ENCODE results near the gene SPAG17. TPM values are rescaled to one million over a fixed set of nuclear protein-coding genes. Genes with fewer than 3 reads are reported as not detected.

The SPAG17 gene
- total RNA-seq, 1 donor from 2014 or later = 0.30 TPM

DNA sequence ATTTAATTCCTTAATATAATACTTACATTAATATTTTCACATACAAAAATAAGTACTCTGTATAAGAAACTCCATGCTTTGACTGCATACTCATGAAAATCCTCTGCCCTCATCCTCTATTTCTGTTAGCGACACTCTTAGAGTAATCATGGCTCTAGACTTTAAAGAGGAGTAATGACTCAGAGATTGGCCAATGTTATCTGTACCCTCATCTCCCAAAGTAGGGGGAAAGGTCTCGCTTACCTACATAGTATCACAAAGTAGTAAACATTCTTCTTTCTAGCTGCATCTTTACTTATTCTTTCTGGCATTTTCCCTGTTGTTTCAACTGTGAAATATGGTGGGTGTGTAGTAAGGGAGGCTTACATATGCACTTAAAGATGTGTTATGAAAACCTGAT, 29.8 kb upstream of the SPAG17 start:
- DNase-seq (ENCODE audit: low spot score) = no peak
- Mint-ChIP-seq H3K4me3 (ENCODE audit: unreplicated experiment) (no peak overlapping the region), H3K4me1 (ENCODE audit: low read depth) (no peaks in the 10 kb centered on the region), H3K27me3 (ENCODE audit: low read depth) (no peaks in the 10 kb centered on the region), H3K36me3 (ENCODE audit: low read depth) (no peaks in the 10 kb centered on the region), H3K27ac (ENCODE audit: unreplicated experiment) (no peak overlapping the region), H3K9me3 (ENCODE audit: low read depth) (no peaks in the 10 kb centered on the region)
- TF ChIP-seq, protein P1, sequence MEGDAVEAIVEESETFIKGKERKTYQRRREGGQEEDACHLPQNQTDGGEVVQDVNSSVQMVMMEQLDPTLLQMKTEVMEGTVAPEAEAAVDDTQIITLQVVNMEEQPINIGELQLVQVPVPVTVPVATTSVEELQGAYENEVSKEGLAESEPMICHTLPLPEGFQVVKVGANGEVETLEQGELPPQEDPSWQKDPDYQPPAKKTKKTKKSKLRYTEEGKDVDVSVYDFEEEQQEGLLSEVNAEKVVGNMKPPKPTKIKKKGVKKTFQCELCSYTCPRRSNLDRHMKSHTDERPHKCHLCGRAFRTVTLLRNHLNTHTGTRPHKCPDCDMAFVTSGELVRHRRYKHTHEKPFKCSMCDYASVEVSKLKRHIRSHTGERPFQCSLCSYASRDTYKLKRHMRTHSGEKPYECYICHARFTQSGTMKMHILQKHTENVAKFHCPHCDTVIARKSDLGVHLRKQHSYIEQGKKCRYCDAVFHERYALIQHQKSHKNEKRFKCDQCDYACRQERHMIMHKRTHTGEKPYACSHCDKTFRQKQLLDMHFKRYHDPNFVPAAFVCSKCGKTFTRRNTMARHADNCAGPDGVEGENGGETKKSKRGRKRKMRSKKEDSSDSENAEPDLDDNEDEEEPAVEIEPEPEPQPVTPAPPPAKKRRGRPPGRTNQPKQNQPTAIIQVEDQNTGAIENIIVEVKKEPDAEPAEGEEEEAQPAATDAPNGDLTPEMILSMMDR (IDR thresholded peaks at IDR 0.05) = no peak

DNA sequence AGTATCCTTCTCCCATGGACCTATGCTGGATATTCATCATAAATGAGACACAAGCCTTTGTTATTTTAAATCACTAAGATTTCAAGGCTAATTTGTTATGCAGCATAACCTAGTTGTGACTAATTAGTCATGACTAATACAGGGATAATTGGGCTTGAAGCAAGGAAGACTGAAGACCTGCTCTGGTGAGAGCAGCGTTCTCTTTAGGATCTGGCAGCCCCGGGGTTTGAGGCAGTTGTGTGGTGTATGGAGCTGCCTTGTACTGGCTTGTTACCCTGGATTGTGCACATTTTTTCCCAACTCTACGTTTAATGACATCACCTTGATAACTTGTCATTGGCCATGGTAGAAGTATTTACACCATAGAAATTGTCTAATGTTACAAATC, 25.7 kb upstream of the SPAG17 start:
- Mint-ChIP-seq H3K4me3 (ENCODE audit: unreplicated experiment) (no peak overlapping the region), H3K4me1 (ENCODE audit: low read depth) (peaks cover 9% of the 10 kb centered on the region), H3K27ac (ENCODE audit: unreplicated experiment) (no peak overlapping the region), H3K9me3 (ENCODE audit: low read depth) (no peaks in the 10 kb centered on the region), H3K27me3 (ENCODE audit: low read depth) (no peaks in the 10 kb centered on the region), H3K36me3 (ENCODE audit: low read depth) (no peaks in the 10 kb centered on the region)
- no peak for DNase-seq (ENCODE audit: low spot score)
- TF ChIP-seq, protein P1 (IDR thresholded peaks at IDR 0.05) = no peak

DNA sequence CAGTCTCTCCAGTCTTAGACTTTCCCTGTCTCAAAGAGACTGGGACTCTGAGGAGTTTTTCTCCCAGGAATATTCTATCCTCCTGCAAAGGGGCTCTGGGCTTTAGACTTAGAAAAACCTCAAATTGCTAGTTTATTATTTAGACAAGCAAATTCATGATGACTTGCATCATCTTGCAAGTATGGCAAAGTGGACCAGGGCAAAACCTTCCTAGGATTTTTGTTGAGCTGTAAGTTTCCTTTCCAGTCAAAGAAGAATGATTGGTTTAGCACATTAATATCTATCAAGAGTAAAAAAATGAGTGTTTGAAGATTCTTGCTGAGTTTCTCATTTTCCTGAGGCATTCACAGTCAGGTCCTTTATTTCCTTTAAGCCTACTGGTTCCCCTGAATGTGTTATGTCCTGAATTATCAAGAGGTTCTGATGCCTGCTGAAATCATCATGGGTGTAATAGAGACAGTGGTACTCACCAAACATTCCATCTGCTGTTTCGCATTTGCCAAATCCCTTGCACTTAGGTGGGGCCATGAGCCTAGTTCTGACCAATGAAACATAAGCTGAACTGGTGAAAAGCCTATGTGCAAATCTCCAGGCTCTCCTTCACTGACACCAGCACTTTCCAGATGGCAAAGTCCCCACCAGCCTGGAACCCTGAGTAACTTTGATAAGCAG, 25.2 kb upstream of the SPAG17 start:
- Mint-ChIP-seq H3K27ac (ENCODE audit: unreplicated experiment) (no peak overlapping the region), H3K27me3 (ENCODE audit: low read depth) (no peaks in the 10 kb centered on the region), H3K4me1 (ENCODE audit: low read depth) (peaks cover 9% of the 10 kb centered on the region), H3K9me3 (ENCODE audit: low read depth) (no peaks in the 10 kb centered on the region), H3K36me3 (ENCODE audit: low read depth) (no peaks in the 10 kb centered on the region), H3K4me3 (ENCODE audit: unreplicated experiment) (no peak overlapping the region)
- no peak for DNase-seq (ENCODE audit: low spot score)
- TF ChIP-seq, protein P1 (IDR thresholded peaks at IDR 0.05) = no peak

DNA sequence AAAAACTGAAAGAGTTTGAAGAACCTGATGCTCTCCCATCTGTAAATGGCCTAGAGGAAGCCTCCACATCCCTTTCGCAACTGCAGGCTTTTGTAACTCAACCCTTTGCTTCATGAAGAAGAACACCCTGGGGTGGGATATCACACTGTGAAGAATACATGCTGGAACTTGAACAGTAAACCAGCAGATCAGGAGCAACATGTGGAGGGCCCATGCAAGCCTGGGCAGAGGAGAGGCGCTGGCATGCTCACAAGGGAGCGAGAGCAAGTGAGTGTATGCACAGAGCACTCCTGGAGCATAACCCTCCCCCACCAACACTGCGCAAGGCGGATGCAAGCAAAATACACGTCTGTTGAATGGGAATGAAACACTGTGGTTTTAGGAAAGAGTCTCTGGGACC, 24.6 kb upstream of the SPAG17 start:
- Mint-ChIP-seq H3K4me3 (ENCODE audit: unreplicated experiment) (no peak overlapping the region), H3K27me3 (ENCODE audit: low read depth) (no peaks in the 10 kb centered on the region), H3K9me3 (ENCODE audit: low read depth) (no peaks in the 10 kb centered on the region), H3K36me3 (ENCODE audit: low read depth) (no peaks in the 10 kb centered on the region), H3K4me1 (ENCODE audit: low read depth) (peaks cover 10% of the 10 kb centered on the region), H3K27ac (ENCODE audit: unreplicated experiment) (no peak overlapping the region)
- TF ChIP-seq, protein P1 (IDR thresholded peaks at IDR 0.05) = no peak
- DNase-seq (ENCODE audit: low spot score) = no peak

DNA sequence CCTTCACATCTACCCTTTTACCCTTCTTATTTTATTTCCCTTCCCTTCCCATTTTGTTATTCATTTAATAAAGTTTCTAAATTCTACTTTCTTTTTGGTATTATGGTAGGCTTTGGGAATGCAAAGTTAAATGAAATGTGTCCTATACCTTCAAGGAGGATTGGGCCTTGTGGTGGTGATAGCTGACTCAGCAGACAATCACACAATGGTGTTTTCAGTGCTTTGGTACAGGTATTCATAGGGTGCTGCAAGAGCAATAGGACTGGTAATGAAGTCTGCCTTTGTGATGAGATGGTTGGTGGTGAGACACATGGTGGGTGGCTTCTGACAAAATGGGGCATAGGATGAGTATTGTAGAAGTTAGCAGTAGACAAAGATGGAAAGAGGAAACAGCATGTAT, 21.9 kb upstream of the SPAG17 start:
- no peaks in the 10 kb centered on the region for H3K9me3 Mint-ChIP-seq (ENCODE audit: low read depth)
- H3K4me1 Mint-ChIP-seq (ENCODE audit: low read depth) = peaks cover 12% of the 10 kb centered on the region
- no peak overlapping the region for H3K27ac Mint-ChIP-seq (ENCODE audit: unreplicated experiment)
- no peaks in the 10 kb centered on the region for H3K36me3 Mint-ChIP-seq (ENCODE audit: low read depth)
- no peak overlapping the region for H3K4me3 Mint-ChIP-seq (ENCODE audit: unreplicated experiment)
- TF ChIP-seq, protein P1 (IDR thresholded peaks at IDR 0.05) = no peak
- H3K27me3 Mint-ChIP-seq (ENCODE audit: low read depth) = no peaks in the 10 kb centered on the region
- DNase-seq (ENCODE audit: low spot score) = no peak

Measured in chondrocyte (in vitro differentiated cells).